Spleen (tissue), 7 donors: ENCODE measurements around the gene PPP2R5C.

Experiments used
- POLR2A ChIP-seq, 3 donors: fragments of 450-650 bp; IDR thresholded peaks; one replicate each; pipeline ENCODE4 v1.5.1; 2017; ENCODE audit warnings: antibody characterized with exemption in 3 of 3, mild to moderate bottlenecking in 1 of 3
- POLR2AphosphoS5 ChIP-seq, 3 donors: sonication (generic); formaldehyde crosslinking; IDR thresholded peaks; one replicate each; pipeline ENCODE4 v1.5.1; 2017; ENCODE audit warnings: antibody characterized with exemption in 3 of 3
- TF ChIP-seq, protein P1 (sequence below), 11 experiments: fragments of 200-600 bp in 7 of 11; fragments of 450-650 bp in 4 of 11; sonication (generic) in 4 of 11; IDR thresholded peaks in 8 of 11; conservative IDR thresholded peaks in 3 of 11; 1 replicate in 7 of 11; 2 replicates in 4 of 11; pipeline versions ENCODE4 v1.4.0 to v1.8.0; 2016 to 2021; ENCODE audit warnings: antibody characterized with exemption in 11 of 11, inconsistent platforms in 4 of 11, mild to moderate bottlenecking in 1 of 11
- donor health status: DM: no; HTN: no; CAD: no; lungs with moderate emphysema.
- donor health status: DM: no; HTN: no; CAD: no.
- donor health status: DM: no; HTN: no; CAD: no.

- TF ChIP-seq, protein P1, sequence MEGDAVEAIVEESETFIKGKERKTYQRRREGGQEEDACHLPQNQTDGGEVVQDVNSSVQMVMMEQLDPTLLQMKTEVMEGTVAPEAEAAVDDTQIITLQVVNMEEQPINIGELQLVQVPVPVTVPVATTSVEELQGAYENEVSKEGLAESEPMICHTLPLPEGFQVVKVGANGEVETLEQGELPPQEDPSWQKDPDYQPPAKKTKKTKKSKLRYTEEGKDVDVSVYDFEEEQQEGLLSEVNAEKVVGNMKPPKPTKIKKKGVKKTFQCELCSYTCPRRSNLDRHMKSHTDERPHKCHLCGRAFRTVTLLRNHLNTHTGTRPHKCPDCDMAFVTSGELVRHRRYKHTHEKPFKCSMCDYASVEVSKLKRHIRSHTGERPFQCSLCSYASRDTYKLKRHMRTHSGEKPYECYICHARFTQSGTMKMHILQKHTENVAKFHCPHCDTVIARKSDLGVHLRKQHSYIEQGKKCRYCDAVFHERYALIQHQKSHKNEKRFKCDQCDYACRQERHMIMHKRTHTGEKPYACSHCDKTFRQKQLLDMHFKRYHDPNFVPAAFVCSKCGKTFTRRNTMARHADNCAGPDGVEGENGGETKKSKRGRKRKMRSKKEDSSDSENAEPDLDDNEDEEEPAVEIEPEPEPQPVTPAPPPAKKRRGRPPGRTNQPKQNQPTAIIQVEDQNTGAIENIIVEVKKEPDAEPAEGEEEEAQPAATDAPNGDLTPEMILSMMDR (IDR thresholded peaks at IDR 0.05 in 8 of 11, conservative IDR thresholded peaks at IDR 0.05 in 3 of 11): no peak
- TF ChIP-seq POLR2A (IDR thresholded peaks at IDR 0.05): no peak
- TF ChIP-seq POLR2AphosphoS5 (IDR thresholded peaks at IDR 0.05): no peak
Observed at GRCh38 chr14:101813833-101814232, 52.3 kb downstream of the PPP2R5C start.
